M059J (cell line): Measurements from ENCODE around the gene AXIN2. TPM values are rescaled to one million over a fixed set of nuclear protein-coding genes. Genes with fewer than 3 reads are reported as not detected.
"Not testable (repeated sequence)": the region's sequence is repeated elsewhere in the genome, so short reads cannot be mapped to it uniquely, and the experiment has no call there.

Experiments
- DNase-seq: peaks from one replicate; pipeline ENCODE4 v3.0.0-alpha.2; 2012; ENCODE audit warnings: low read depth
- total RNA-seq: library from RNA; depleted of rRNA; stranded (reverse); fragments of >200 nt; shearing (Covaris generic); gene quantifications from 2 replicates; pipeline ENCODE4 v1.2.3, GENCODE V29; 2014

Gene AXIN2
- total RNA-seq, 1 experiment from 2014 or later = 3.3 TPM

DNA sequence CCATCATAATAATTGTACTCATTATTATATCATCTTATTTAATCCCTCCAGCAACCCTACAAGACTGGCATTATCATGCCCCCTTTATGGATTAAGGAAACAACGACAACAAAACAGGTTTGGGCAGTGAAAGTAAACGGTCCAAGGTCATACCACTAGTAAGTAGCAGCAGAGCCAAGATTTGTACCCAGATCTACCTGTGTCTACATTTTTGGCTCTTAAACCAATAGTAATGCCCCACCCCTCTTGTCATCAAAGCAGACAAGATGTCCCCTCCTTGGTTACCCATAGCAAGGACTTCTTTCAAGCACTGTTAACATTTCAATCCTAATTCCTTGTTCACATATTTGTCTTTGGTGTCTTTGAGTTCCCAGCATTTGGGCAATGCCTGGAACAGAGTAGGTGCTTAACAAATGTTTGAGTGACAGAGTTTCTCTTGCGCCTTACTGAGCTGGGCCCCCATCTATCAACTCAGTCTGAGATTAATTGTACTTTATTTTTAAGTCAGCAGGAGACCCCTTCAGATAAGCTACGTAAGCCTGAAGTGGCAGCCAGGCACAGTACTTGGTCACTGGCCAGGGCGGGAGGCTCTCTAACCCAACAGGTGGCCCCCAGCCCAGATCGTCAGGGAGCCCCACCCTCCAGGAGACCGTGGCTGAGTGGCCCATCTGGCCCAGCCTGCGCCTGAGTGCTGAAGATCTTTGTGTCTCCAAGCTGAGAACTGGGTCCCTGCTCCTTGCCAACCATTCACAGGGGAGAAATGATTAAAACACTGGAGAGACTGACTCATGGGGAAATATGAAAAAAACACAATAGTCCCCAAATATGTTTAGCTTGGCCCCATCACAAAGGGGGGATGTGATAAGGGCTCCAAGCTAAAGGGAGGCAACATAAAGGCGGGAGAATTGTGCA, 75.8 kb downstream of the AXIN2 start:
- DNase-seq = no peak

GRCh38 chr17:65484405-65484804, 77.0 kb downstream of the AXIN2 start:
- not testable (repeated sequence) for DNase-seq

- no peak for DNase-seq
Observed at GRCh38 chr17:65483438-65483837, 78.0 kb downstream of the AXIN2 start.

DNA sequence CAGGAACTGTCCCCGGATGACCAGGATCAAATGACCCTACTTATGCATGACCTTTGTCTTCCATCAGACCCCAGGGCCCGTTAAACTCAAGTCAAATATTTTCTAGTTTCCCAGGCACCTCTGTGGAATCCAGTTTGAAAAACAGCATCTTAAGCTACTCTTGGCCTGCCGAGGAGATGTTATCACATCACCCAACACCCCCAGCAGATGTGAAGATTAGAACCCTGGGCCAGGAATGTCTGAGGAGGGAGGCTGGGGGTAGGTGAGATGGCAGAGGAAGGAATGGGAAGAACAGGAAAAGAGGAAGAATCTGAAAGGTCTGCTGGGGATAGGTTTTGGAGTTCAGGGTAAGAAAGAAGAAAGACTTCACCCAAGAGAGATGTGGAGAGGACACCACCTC, 79.2 kb downstream of the AXIN2 start:
- no peak for DNase-seq

DNA sequence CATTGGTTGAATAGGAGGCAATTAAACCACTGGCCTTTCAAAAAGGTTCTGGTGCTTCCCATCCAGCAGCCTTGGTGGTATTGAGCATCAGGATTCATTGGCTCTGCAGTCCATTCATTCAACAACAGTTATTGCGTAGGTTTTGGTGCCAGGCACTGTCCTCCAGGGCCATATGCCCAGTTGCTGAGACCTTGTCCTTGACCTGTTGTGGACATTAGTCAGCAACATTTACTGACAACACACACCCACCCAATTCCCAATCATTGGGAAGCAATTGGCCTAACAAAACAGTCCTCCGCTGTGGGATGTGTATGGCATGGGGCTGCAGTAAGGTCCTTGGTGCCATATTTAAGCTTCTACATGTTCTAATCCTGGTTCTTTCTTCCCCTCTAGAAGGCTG, 82.2 kb downstream of the AXIN2 start:
- no peak for DNase-seq
